HG03460 (cell line): Measurements from ENCODE around the gene RNPEPL1.
"Not testable (repeated sequence)": the region's sequence is repeated elsewhere in the genome, so short reads cannot be mapped to it uniquely, and the experiment has no call there.

Source experiments
- ATAC-seq: cut with Tn5 transposase; IDR thresholded peaks from one replicate; pipeline ENCODE4 v1.9.1; 2021; ENCODE audit not compliant: unreplicated experiment

Gene RNPEPL1

GRCh38 chr2:240603081-240603835, 35.0 kb downstream of the RNPEPL1 start:
- ATAC-seq, result no peak

GRCh38 chr2:240603846-240604245, 35.6 kb downstream of the RNPEPL1 start:
- no peak for ATAC-seq

GRCh38 chr2:240604291-240604938, 36.1 kb downstream of the RNPEPL1 start:
- no peak for ATAC-seq

- ATAC-seq, result no peak
These were observed 36.8 kb downstream of the RNPEPL1 start for GRCh38 chr2:240604939-240605716.

GRCh38 chr2:240605867-240606743, 37.8 kb downstream of the RNPEPL1 start:
- ATAC-seq, result no peak

- ATAC-seq, result no peak
These were observed 43.4 kb downstream of the RNPEPL1 start for GRCh38 chr2:240611601-240612210.

GRCh38 chr2:240613781-240614180, 45.5 kb downstream of the RNPEPL1 start:
- no peak for ATAC-seq

GRCh38 chr2:240614391-240614790, 46.1 kb downstream of the RNPEPL1 start:
- no peak for ATAC-seq

GRCh38 chr2:240615396-240615795, 47.1 kb downstream of the RNPEPL1 start:
- ATAC-seq, result no peak

GRCh38 chr2:240615820-240616547, 47.7 kb downstream of the RNPEPL1 start:
- no peak for ATAC-seq

- ATAC-seq, result not testable (repeated sequence)
These were observed 48.8 kb downstream of the RNPEPL1 start for GRCh38 chr2:240616860-240617666.

- no peak for ATAC-seq
These were observed 50.5 kb downstream of the RNPEPL1 start for GRCh38 chr2:240618776-240619175.

- no peak for ATAC-seq
These were observed 51.3 kb downstream of the RNPEPL1 start for GRCh38 chr2:240619506-240620148.

GRCh38 chr2:240620149-240620731, 52.0 kb downstream of the RNPEPL1 start:
- ATAC-seq, result no peak

- ATAC-seq, result no peak
These were observed 52.6 kb downstream of the RNPEPL1 start for GRCh38 chr2:240620859-240621258.

- ATAC-seq, result no peak
These were observed 53.8 kb downstream of the RNPEPL1 start for GRCh38 chr2:240622060-240622411.

GRCh38 chr2:240622531-240623235, 54.4 kb downstream of the RNPEPL1 start:
- no peak for ATAC-seq
